Measurements from ENCODE around the gene CHGA.

CHGA gene

DNA sequence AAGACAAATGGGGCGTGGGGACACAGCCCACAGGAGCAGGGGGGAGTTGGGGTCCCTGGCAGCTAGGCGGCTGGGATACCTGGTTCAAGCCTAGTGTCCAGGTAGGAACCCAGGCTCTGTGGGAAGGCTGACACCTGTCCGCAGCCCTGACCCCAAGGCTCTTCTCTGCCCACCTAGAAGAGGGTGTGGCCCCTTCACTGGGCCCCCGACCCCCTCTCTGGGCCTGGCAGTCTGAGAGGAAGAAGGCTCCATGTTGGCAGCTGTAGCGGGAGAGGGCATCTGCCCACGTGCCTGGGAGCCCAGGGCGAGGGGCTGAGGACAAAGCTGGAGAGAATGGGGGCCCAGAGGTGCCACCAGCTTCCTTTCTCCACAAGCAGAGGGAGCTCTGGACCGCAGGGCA lies 10.5 kb downstream of the CHGA start:
- no peak for DNase-seq (ENCODE audit: low read depth)
- no peak overlapping the region for H3K4me3 ChIP-seq (ENCODE audit: low read depth, low read length)
- no peak for TF ChIP-seq CTCF (IDR thresholded peaks at IDR 0.05; ENCODE audit: insufficient read depth, low read depth, low read length, missing control alignments)

DNA sequence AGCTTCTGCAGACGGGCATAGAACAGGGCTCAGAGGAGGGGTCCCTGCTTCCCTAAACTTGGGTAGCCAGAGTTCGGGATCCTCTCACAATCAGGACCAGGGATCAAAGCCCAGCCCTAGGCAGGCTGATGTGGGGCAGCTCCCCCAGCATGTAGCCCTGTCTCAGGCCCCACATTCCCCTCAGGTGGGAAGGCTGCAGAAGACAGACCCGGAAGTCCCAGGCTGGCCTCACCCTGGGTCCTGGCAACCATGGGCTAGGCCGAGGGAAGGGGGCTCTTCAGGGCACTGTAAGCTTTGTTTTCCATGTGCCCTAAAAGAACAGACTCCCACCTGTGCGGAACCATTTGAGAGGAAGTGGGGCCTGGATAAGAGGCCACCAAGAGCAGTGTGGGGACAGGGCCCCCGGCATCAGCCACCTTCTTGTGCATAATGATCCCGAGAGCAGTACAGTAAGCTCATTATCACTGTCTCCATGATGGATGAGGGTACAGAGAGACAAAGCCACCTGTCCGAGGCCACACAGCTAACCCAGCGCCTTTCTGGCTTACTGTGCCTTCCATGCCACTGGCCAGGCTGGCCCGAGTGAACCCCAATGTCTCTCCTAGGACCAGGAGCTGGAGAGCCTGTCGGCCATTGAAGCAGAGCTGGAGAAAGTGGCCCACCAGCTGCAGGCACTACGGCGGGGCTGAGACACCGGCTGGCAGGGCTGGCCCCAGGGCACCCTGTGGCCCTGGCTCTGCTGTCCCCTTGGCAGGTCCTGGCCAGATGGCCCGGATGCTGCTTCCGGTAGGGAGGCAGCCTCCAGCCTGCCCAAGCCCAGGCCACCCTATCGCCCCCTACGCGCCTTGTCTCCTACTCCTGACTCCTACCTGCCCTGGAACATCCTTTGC lies 11.5 kb downstream of the CHGA start:
- no peak for DNase-seq (ENCODE audit: low read depth)
- no peak overlapping the region for H3K4me3 ChIP-seq (ENCODE audit: low read depth, low read length)
- TF ChIP-seq CTCF (IDR thresholded peaks at IDR 0.05; ENCODE audit: insufficient read depth, low read depth, low read length, missing control alignments): no peak

DNA sequence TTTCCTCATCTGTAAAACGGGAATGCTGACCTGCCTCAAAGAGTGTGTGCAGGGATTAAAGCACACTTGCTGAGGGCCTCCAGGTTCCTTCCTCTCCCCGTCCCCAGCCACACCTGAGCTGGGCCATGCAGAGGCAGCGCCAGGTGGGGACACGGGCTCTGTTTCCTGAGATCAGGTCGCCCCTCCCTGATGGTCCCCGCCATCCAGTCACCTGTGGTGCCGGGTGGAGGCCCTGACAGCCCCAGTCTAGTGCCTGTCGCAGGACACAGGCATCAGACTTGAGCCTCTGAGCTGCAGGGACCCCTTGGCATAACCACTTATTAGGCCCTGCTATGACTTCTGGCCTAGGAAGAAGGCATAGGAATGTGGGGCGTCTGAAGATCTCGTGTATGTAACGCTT lies 12.5 kb downstream of the CHGA start:
- no peak overlapping the region for H3K4me3 ChIP-seq (ENCODE audit: low read depth, low read length)
- TF ChIP-seq CTCF (IDR thresholded peaks at IDR 0.05; ENCODE audit: insufficient read depth, low read depth, low read length, missing control alignments): no peak
- DNase-seq (ENCODE audit: low read depth): no peak

GRCh38 chr14:92936085-92936484 lies 13.1 kb downstream of the CHGA start:
- no peak for TF ChIP-seq CTCF (IDR thresholded peaks at IDR 0.05; ENCODE audit: insufficient read depth, low read depth, low read length, missing control alignments)
- DNase-seq (ENCODE audit: low read depth): no peak
- H3K4me3 ChIP-seq (ENCODE audit: low read depth, low read length): no peak overlapping the region

- no peak for TF ChIP-seq CTCF (IDR thresholded peaks at IDR 0.05; ENCODE audit: insufficient read depth, low read depth, low read length, missing control alignments)
- DNase-seq (ENCODE audit: low read depth): no peak
- H3K4me3 ChIP-seq (ENCODE audit: low read depth, low read length): no peak overlapping the region
Measured at GRCh38 chr14:92937051-92937937, 14.3 kb downstream of the CHGA start.

- no peak overlapping the region for H3K4me3 ChIP-seq (ENCODE audit: low read depth, low read length)
- no peak for TF ChIP-seq CTCF (IDR thresholded peaks at IDR 0.05; ENCODE audit: insufficient read depth, low read depth, low read length, missing control alignments)
- no peak for DNase-seq (ENCODE audit: low read depth)
Measured at GRCh38 chr14:92938235-92938875, 15.4 kb downstream of the CHGA start.
